GM13976 (cell line): ENCODE results near the gene LPXN.
A peak's percentile ranks its signal among the peaks of the same experiment; 100 is the strongest.
"Not testable (repeated sequence)": the region's sequence is repeated elsewhere in the genome, so short reads cannot be mapped to it uniquely, and the experiment has no call there.

Source experiments
- DNase-seq: peaks from one replicate; pipeline ENCODE4 v3.0.0; 2012; ENCODE audit warnings: low spot score
- in situ Hi-C: fragments of 300-500 bp; cut with MboI; formaldehyde crosslinking; loops from one replicate; pipeline ENCODE4 v1.12.0; 2022; ENCODE audit warnings: low sequenced_read_pairs, mixed read lengths, inconsistent platforms; ENCODE audit not compliant: unreplicated experiment
- TF ChIP-seq, protein P1 (sequence below): IDR thresholded peaks from 2 replicates; pipeline ENCODE4 v1.5.1; 2012; ENCODE audit warnings: borderline replicate concordance, mild to moderate bottlenecking; ENCODE audit not compliant: insufficient read depth; ENCODE audit errors: extremely low read depth, missing control alignments, control extremely low read depth

LPXN gene

DNA sequence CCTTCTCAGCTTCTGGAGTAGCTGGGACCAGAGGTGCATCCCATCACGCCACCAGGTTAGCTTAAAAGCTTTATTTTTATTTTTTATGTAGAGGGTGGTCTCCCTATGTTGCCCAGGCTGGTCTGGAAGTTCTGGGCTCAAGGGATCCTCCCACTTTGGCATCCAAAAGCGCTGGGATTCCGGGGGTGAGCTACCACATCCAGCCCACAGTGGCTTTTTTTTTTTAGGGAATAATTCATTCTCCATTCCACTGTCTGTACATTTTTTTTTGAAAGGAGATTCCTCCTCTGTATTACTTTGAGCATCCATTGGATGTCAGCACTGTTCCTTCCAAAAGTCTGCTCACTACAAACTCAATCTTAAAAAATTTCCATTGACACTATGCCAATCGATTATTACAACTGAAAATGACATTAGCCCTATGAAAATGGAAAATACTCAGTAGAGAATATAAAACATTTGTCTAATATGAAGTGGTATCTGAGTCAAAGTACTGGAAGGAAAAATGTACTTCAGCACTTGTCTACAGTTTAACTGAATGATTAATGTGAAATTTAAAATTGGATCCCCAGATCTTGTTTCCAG is 1.3 kb upstream of the LPXN start:
- DNase-seq: no peak
- in situ Hi-C loops: no loop called here
- TF ChIP-seq, protein P1, sequence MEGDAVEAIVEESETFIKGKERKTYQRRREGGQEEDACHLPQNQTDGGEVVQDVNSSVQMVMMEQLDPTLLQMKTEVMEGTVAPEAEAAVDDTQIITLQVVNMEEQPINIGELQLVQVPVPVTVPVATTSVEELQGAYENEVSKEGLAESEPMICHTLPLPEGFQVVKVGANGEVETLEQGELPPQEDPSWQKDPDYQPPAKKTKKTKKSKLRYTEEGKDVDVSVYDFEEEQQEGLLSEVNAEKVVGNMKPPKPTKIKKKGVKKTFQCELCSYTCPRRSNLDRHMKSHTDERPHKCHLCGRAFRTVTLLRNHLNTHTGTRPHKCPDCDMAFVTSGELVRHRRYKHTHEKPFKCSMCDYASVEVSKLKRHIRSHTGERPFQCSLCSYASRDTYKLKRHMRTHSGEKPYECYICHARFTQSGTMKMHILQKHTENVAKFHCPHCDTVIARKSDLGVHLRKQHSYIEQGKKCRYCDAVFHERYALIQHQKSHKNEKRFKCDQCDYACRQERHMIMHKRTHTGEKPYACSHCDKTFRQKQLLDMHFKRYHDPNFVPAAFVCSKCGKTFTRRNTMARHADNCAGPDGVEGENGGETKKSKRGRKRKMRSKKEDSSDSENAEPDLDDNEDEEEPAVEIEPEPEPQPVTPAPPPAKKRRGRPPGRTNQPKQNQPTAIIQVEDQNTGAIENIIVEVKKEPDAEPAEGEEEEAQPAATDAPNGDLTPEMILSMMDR: peak; percentile 37

DNA sequence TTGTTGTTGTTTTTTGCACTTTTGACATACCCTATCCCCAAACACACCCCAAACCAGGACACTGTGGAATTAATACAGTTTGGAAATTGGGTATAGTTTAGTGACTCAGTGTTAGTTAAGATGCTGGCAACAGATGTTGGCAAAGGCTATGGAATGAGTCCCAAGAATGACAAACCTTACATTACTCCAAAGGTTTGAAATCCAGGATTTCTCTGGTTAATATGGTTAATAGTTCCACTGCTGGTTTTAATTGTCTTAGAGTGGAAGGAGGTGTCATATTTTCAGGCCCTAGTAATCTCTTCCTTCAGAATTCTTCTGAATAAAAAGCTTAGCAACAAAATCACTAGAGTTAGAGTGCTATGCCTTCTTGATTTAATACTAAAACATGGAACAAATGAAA is 775 bp downstream of the LPXN start:
- in situ Hi-C loops: no loop called here
- TF ChIP-seq, protein P1: no peak
- DNase-seq: no peak

DNA sequence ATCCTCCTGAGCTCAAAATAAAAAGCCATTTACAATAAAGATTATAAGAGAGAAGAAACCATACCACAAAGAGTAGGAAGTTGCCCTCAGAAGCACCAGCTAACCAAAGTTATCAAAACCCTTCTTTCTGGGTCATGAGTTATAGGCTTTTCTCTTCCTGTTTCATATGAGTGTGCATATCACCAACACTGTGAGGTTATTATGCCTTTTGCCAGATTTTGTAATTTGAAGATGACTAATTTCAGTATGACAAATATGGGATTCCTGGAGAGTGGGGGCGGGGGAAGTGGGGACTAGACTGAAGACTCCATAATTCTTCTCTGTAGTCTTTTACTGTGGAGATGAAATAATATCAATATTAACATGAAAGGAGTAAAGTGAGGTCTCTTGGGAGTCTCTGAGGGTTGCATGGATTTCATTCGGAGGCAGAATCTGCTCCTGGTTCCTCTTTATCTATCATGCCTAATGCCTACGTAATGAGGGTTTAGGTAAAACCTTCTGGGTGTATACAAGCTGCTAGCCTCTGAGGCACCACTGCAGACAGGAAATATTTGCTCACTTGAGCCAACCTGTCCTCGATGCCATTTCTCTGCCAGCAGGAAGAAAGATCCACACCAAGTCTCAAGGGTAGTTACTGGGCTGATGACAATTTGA is 2.1 kb downstream of the LPXN start:
- in situ Hi-C loops: no loop called here
- TF ChIP-seq, protein P1: no peak
- DNase-seq: peak; percentile 24

DNA sequence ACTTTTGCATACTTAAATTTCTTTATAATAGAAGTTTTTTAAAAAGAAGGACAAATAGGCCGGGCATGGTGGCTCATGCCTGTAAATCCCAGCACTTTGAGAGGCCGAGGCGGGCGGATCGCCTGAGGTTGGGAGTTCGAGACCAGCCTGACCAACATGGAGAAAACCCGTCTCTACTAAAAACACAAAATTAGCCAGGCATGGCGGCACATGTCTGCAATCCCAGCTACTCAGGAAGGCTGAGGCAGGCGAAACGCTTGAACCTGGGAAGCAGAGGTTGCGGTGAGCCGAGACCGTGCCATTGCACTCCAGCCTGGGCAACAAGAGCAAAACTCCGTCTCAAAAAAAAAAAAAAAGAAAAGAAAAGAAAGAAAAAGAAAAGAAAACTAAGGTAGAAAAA is 2.8 kb downstream of the LPXN start:
- in situ Hi-C loops, DNase-seq: not testable (repeated sequence)

DNA sequence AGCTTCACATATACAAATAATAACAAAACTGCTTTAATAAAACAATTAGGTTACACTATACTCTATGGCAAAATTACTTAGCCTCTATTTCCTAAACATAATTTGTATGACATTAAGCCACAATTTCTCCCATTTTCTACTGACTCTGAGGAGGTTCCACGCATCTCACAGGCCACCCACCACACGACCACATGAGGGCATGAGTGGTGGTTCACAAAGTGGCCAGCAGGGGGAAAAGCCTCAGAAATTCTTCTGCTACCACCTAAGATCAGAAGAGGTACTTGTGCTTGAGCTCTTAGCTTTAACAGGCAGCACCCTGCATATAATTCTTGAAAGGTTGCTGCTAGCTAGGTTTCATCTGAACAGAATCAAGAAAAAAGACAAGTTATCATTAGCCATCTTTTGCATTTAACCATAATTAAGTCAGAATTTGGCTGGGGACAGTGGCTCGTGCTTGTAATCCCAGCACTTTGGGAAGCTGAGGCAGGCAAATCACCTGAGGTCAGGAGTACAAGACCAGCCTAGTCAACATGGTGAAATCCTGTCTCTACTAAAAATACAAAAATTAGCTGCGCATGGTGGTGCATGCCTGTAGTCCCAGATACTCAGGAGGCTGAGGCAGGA is 7.7 kb downstream of the LPXN start:
- peak; percentile 34 for DNase-seq
- TF ChIP-seq, protein P1: peak; percentile 81
- in situ Hi-C loops: no loop called here

DNA sequence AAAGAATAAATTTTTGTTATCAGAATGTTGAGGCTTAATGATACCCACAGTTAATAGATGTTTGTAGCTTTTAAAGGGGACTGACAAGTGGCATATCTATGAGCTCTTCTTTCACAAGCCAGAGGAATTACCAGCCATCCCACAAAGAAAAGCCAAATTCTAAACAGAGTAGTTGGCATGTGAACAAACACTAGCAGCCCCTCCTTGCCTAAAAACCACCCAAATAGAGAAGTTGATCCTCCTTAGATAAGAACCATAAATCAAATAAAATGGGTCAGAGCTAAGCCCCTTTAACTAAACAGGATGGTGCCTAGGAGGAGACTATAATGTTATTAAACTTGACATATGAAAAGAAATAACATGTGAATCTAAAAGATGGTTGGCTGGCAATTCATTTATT is 11.4 kb downstream of the LPXN start:
- in situ Hi-C loops: no loop called here
- no peak for DNase-seq

More for the DNA sequence above, 11.4 kb downstream of the LPXN start:
- TF ChIP-seq, protein P1: no peak
